NOMO-1 treated with DMSO at 0.1 percent for 48 hours (cell line): ENCODE measurements around the gene TMEM87A.

ENCODE experiments used
- DNase-seq: peaks from one replicate; lab custom pipeline; 2025; ENCODE audit not compliant: unreplicated experiment; lab: John Stamatoyannopoulos, UW

TMEM87A gene

DNA sequence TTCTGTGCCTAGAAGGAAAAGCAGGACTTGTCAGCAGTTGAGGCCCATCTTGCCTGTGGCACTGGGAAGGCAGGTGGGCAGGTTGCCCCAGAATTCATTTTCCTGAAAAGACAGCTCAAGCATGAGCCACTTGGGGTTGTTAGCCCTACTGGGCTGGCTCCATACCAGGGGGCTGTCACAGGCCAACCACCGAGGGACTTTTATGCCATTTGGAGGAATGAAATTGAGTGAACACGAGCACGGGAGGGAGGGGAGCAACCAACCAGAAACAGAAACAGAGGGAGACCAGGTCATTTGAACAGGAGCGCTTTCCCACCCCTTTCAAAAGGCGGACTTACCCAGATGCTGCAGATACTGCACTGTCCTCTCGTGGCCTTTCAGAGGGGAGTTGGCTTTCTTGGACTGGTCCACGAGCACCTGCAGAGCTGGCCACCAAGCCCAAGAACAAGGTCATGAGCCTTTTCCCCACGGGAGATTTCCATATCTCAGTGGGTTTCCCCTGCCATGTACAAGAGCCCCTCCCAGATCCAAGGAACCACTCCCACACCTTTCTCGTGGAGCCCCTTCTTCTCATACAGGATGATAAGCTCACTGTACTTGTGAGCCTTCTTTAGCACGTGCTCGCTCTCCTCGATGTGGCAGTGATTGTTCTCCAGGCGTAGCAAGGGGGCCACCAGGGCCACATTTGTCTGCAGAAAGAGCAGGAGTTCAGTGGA lies 106.8 kb downstream of the TMEM87A start:
- no peak for DNase-seq

- DNase-seq: peak; percentile 37
These were observed 108.1 kb downstream of the TMEM87A start for GRCh38 chr15:42165106-42165505.

DNA sequence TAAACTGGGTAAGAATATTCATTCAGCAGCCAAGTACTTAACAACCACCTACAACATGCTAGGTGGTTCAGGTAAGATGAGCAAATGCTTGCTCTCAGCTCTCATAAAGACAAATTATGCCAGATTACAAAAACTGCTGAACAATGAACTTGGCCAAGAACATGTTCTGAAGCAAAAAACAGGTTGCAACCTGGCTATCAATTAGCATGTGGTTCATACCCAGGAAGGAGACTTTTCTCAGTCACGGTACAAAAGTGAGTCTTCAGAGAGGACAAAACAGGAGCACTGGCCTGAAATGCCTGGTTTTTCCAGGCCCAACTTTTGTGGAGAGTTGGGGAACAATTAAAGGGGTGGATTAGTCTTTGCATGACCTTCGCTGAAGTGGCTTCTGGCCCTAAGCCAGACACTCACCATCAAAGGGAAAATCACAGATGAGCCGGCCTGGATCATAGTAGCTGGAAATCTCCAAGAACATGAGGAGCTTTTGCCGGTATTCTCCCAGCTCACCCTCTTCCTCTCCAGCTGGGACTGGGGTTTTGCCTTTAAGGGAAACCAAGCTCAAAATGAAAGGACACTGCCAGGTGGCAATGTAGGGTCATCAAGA lies 109.2 kb downstream of the TMEM87A start:
- no peak for DNase-seq

- no peak for DNase-seq
These were observed 109.9 kb downstream of the TMEM87A start for GRCh38 chr15:42163291-42163690.
